Daoy (cell line): ENCODE data around the gene COPS7A. TPM values are rescaled to one million over a fixed set of nuclear protein-coding genes. Genes with fewer than 3 reads are reported as not detected.
"Not testable (repeated sequence)": the region's sequence is repeated elsewhere in the genome, so short reads cannot be mapped to it uniquely, and the experiment has no call there.

Source experiments
- DNase-seq: peaks from one replicate; pipeline ENCODE4 v3.0.0-alpha.2; 2015; ENCODE audit warnings: low read depth
- total RNA-seq: library from RNA; depleted of rRNA; stranded (reverse); fragments of >200 nt; shearing (Covaris generic); gene quantifications from 2 replicates; pipeline ENCODE4 v1.2.3, GENCODE V29; 2014

COPS7A gene
- total RNA-seq, 1 experiment from 2014 or later: 88.4 TPM

DNA sequence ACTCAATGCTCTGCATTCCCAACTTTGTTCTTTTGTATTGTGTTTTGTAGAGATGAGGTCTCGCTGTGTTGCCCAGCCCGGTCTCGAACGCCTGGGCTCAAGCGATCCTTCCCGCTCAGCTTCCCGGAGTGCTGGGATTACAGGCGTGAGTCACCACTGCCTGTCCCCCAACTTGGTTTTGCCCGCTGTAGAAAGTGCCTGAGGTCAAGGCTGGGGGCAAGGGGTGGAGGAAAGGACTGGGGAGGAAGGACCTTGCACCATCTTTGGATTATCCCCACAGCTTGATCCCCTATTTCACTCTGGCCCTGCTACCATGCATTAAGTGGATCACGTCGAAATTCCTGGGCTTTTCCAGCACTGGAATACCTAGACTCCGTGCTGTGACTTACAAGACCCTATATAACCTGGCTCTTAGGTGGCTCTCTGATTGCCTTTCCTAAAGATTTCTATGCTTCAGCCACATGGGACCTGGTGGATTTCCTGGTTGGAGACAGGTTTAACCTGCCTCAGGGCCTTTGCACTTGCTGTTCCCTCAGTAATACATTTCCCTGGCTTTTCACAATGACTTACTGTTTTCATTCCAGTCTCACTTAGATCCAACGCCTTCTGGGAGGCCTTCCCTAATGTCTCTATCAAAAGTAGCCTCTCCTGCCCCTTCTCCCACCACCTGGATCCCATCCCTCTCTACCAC, 22.6 kb upstream of the COPS7A start:
- peak; percentile 37 for DNase-seq

DNA sequence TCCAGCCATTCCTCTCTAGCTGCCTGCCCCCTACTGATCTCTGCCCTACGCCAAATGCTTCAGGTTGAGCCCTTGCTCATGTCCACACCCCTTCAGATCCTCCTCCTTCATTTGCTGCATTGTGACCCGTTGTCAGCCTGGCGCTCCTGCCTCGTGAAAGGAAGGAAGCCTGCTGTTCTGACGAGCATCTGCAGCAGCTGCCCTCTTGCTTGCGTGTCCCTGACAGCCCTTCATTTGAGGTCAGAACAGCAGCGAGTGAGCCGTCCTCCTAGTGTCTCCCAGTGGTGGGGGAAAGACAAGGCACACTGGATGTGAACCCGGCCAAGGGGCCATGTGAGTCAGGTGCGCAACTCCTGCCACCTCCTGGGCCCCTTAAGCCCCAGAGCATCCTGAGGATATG, 20.2 kb upstream of the COPS7A start:
- DNase-seq: peak; percentile 34

GRCh38 chr12:6708351-6708750, 15.5 kb upstream of the COPS7A start:
- not testable (repeated sequence) for DNase-seq

GRCh38 chr12:6708960-6709394, 14.9 kb upstream of the COPS7A start:
- DNase-seq: no peak

GRCh38 chr12:6716031-6716873, 7.6 kb upstream of the COPS7A start:
- not testable (repeated sequence) for DNase-seq

GRCh38 chr12:6716874-6717437, 6.9 kb upstream of the COPS7A start:
- DNase-seq: no peak

DNA sequence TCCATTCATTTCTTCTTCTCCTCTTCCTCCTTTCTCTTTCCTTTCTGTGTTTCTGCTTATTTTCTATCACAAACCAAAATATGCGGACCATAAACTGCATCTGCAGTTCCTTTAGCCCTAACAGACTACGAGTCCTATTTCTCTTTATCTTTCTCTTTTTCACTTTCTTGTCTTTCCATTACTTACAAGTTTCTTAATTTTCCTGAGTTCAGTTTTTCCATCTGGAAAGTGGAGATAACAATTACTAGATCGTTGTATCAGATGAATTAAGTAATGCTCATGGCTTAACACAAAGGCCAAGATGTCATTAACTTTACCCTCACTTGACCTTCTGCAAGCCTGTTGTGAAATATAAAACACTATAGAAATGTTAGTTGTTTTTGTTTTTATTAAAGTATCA, 983 bp upstream of the COPS7A start:
- no peak for DNase-seq

DNA sequence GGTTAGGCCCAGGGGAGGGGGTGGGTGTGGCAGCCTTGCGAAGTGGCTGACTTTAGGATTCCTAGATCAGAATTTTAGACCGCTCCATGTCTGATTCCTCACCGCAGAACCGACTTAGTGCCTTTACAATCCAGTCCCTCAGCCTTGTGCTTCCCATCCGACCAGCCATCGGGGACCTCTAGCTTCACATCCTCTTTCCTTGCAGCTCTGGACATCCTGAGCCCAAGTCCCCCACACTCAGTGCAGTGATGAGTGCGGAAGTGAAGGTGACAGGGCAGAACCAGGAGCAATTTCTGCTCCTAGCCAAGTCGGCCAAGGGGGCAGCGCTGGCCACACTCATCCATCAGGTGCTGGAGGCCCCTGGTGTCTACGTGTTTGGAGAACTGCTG, 557 bp downstream of the COPS7A start:
- DNase-seq: peak; percentile 45

GRCh38 chr12:6725350-6725749, 1.5 kb downstream of the COPS7A start:
- DNase-seq: no peak

GRCh38 chr12:6729186-6729585, 5.3 kb downstream of the COPS7A start:
- no peak for DNase-seq

DNA sequence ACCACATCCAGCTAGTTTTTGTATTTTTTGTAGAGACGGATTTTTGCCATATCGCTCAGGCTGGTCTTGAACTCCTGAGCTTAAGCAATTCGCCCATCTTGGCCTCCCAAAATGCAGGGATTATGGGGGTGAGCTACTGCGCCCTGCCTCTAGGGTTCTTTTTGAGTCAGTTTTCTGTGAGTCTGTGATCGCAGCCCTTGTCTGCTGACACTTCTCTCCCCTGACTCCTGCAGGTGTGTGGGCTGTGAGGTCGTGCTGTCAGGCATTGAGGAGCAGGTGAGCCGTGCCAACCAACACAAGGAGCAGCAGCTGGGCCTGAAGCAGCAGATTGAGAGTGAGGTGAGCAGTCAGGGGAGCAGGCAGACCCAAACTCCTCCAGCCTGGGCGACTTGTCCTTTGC, 6.3 kb downstream of the COPS7A start:
- DNase-seq: no peak

DNA sequence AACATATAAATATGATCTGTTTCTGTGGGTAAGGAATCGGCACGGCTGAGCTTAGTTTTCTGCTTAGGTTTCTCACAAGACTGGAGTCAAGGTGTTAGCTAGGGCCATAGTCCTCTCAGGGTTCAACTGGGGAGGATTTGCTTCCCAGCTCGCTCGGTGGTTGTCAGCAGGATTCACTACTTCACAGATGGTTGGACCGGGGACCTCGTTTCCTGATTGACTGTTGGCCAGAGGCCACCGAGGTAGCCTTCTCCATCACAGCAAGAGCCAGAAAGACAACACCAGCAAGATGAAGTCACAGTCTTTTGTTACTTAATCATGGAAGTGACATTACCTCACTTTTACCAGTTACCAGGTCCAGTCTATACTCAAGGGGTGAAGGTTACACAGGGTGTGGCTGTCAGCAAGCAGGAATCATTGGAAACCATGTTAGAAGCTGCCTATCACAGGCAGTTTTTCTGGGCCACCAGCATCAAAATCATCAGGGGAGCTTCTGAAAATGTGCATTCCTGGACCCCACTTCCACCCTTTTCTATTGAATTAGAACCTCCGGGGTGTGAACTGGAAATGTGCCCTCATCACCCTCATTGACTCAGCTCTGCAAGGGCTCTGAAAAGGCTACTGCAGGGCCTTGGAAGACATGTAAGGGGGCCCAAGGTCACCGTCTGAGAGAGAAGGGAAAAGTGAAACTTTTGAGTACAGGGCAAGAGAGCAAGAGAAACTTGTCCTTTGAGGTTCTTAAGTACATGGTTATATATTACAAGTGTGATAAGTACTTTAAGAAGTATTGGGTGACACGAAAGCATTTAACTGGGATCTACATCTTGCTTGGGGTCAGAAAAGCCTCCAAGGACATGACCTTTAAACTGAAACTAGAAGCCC, 10.9 kb downstream of the COPS7A start:
- DNase-seq: no peak

GRCh38 chr12:6735448-6736191, 11.8 kb downstream of the COPS7A start:
- peak; percentile 54 for DNase-seq

DNA sequence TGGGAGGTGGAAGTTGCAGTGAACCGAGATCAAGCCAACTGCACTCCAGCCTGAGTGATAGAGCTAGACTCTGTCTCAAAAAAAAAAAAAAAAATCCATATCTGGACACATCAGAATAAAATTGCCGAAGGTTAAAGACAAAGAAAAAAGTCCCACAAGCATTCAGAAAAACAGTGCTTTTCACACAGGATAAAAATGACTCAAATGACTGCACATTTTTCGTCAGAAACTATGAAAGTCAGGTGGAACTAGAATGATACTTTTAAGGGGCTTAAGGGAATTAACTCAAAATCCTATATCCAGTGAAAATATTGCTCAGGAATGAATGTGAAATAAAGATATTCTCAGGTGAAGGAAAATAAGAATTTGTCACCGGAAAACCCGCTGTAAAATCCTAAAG, 12.9 kb downstream of the COPS7A start:
- DNase-seq: no peak

DNA sequence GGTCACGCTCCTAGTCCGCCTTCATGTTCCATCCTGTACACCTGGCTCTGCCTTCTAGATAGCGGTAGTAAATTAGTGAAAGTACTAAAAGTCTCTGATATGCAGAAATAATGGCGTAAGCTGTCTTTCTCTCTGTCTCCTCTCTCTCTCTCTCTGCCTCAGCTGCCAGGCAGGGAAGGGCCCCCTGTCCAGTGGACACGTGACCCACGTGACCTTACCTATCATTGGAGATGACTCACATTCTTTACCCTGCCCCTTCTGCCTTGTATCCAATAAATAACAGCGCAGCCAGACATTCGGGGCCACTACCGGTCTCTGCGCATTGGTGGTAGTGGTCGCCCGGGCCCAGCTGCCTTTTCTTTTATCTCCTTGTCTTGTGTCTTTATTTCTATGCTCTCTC, 18.2 kb downstream of the COPS7A start:
- DNase-seq: not testable (repeated sequence)

GRCh38 chr12:6742834-6743233, 19.0 kb downstream of the COPS7A start:
- DNase-seq: no peak

DNA sequence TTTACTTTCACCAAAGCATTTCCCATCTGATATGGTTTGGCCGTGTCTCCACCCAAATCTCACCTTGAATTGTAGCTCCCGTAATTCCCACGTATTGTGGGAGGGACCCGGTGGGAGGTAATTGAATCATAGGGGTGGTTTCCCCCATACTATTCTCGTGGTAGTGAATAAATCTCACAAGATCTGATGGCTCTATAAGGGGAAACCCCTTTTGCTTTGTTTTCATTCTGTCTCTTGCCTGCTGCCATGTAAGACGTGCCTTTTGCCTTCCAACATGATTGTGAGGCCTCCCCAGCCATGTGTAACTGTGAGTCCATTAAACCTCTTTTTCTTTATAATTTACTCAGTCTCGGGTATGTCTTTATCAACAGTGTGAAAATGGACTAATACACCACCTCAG, 19.5 kb downstream of the COPS7A start:
- not testable (repeated sequence) for DNase-seq

DNA sequence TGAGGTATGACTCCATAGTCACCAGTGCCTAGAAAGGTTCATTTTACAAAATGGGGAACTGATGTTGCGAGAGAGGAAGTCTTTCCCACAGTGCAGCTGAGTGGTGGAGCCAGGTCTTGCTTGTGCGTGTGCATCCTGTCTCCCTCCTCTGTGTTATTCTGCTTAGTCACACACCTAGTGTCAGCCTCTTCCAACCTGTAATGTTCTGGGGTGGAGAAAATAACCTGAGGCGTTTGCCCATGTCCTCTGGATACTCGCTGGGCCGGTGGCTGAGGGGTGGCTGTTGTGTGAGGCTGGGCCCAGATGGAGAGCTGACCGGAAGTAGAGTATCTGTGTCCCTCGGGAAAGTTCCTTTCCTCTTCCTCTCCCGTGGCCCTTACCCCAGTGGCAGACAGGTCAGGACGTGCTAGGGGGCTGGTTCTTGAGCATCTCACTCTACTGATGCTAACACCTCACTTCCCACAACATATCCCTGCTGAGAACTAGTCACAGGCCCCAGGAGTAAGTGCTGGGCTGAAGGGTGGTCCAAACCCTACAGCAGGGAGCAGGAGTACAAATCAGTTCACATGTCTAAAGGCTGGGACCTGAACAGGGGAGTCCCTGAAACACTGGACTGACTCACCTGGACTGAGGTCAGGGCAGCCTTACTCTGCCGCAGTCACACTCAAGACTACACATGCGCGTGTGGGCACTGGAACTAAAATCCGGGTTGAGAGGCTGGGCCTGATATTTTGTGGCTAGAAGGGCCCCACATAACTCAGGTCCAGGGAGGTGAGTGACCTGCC, 22.1 kb downstream of the COPS7A start:
- peak; percentile 28 for DNase-seq

DNA sequence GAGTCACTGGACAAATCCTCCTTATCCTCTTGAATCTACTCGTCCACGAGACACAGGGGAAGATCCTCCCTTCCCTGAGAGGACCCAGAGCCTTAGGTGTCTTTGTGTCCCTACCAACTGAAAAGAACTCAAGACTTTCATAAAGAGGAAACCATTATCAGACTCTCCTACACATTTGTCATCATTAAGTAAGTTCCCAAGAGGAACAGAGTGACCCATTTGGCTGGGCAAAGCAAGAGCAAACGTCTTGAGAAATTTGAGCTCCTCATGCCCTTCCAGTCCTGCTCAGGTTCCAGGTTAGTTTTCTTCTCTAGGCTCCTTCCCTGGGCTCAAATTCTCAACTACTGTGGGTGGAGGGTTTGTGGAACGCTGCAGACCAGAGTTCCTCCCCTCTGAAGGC, 23.4 kb downstream of the COPS7A start:
- DNase-seq: no peak

DNA sequence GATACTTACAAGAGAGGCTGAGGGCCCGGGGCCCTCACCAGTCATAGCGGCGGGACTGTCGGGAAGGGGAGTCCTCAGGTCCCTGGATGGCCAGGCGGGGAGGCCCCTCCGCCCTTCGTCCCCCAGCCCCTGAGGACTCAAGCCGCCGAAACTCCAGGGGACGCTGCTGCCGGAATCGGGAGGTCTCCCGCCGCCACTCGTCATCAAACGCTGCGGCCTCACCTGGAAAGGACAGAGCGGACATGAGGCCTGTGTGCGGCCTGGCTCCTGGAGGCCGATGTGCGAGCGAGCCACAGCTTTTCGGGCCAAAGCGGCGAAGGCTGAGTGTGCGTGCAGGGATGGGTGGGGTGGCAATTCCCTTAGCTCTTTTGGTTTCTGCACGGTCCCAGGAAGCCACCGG, 24.9 kb downstream of the COPS7A start:
- no peak for DNase-seq
